Body of pancreas (tissue), 4 donors: ENCODE measurements around the gene MAP2K7.

ENCODE experiments used
- CTCF ChIP-seq, 7 experiments: fragments of 450-650 bp in 4 of 7; fragments of 200-600 bp in 3 of 7; sonication (generic) in 3 of 7; IDR thresholded peaks; one replicate each; pipeline ENCODE4 v1.5.1; 2016 to 2019; ENCODE audit warnings: antibody characterized with exemption in 7 of 7
- POLR2A ChIP-seq, 3 donors: fragments of 450-650 bp; IDR thresholded peaks; one replicate each; pipeline ENCODE4 v1.6.1; 2016; ENCODE audit warnings: antibody characterized with exemption in 3 of 3, mild to moderate bottlenecking in 2 of 3

GRCh38 chr19:7918615-7919421 lies 15.1 kb downstream of the MAP2K7 start:
- TF ChIP-seq CTCF (IDR thresholded peaks at IDR 0.05) (no peak), POLR2A (IDR thresholded peaks at IDR 0.05) (no peak)
